PC-9 (cell line): ENCODE results near the gene MPC2.

ENCODE experiments used
- CTCF ChIP-seq: fragments of 200-600 bp; sonication (generic); conservative IDR thresholded peaks from 2 replicates; pipeline ENCODE4 v1.6.1; 2017; ENCODE audit warnings: mixed run types, antibody characterized with exemption, mild to moderate bottlenecking, moderate library complexity
- EZH2 ChIP-seq: fragments of 200-600 bp; sonication (generic); IDR thresholded peaks from 2 replicates; pipeline ENCODE4 v1.8.0; 2017; ENCODE audit warnings: antibody characterized with exemption, low read depth

- TF ChIP-seq CTCF (no peak), EZH2 (no peak)
Observed at GRCh38 chr1:167912294-167912693, 24.6 kb downstream of the MPC2 start.
